Measurements from ENCODE around the gene TRIM17.

Gene TRIM17

GRCh38 chr1:228370439-228370940, 46.2 kb downstream of the TRIM17 start:
- Histone ChIP-seq H3K27me3 (ENCODE audit: insufficient read depth, low read depth) (peaks cover 6% of the 10 kb centered on the region; the same call in 1 of the 2 replicates), H3K4me2 (no peak overlapping the region), H2AFZ (ENCODE audit: low read depth) (no peak overlapping the region), H3K36me3 (ENCODE audit: insufficient read depth) (no peaks in the 10 kb centered on the region), H4K20me1 (ENCODE audit: insufficient read depth) (no peaks in the 10 kb centered on the region), H3K4me1 (ENCODE audit: low read depth, poor library complexity, severe bottlenecking) (no peaks in the 10 kb centered on the region), H3K27ac (no peak overlapping the region), H3K79me2 (ENCODE audit: insufficient read depth, low read depth) (no peaks in the 10 kb centered on the region), H3K9ac (no peak overlapping the region), H3K4me3 (IDR thresholded peaks at IDR 0.05; ENCODE audit: insufficient read depth, low read depth, low read length) (no peak overlapping the region)
- TF ChIP-seq, protein P1, sequence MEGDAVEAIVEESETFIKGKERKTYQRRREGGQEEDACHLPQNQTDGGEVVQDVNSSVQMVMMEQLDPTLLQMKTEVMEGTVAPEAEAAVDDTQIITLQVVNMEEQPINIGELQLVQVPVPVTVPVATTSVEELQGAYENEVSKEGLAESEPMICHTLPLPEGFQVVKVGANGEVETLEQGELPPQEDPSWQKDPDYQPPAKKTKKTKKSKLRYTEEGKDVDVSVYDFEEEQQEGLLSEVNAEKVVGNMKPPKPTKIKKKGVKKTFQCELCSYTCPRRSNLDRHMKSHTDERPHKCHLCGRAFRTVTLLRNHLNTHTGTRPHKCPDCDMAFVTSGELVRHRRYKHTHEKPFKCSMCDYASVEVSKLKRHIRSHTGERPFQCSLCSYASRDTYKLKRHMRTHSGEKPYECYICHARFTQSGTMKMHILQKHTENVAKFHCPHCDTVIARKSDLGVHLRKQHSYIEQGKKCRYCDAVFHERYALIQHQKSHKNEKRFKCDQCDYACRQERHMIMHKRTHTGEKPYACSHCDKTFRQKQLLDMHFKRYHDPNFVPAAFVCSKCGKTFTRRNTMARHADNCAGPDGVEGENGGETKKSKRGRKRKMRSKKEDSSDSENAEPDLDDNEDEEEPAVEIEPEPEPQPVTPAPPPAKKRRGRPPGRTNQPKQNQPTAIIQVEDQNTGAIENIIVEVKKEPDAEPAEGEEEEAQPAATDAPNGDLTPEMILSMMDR (conservative IDR thresholded peaks at IDR 0.05; ENCODE audit: low read depth, low read length), result no peak

- Histone ChIP-seq H3K4me2 (no peak overlapping the region), H3K4me3 (IDR thresholded peaks at IDR 0.05; ENCODE audit: insufficient read depth, low read depth, low read length) (no peak overlapping the region), H4K20me1 (ENCODE audit: insufficient read depth) (no peaks in the 10 kb centered on the region), H3K27ac (no peak overlapping the region), H3K4me1 (ENCODE audit: low read depth, poor library complexity, severe bottlenecking) (no peaks in the 10 kb centered on the region), H3K36me3 (ENCODE audit: insufficient read depth) (no peaks in the 10 kb centered on the region), H3K27me3 (ENCODE audit: insufficient read depth, low read depth) (peaks cover 6% of the 10 kb centered on the region; the same call in 1 of the 2 replicates), H2AFZ (ENCODE audit: low read depth) (no peak overlapping the region), H3K9ac (no peak overlapping the region), H3K79me2 (ENCODE audit: insufficient read depth, low read depth) (no peaks in the 10 kb centered on the region)
- TF ChIP-seq, protein P1 (conservative IDR thresholded peaks at IDR 0.05; ENCODE audit: low read depth, low read length), result no peak
Measured at GRCh38 chr1:228369608-228370438, 46.8 kb downstream of the TRIM17 start.

DNA sequence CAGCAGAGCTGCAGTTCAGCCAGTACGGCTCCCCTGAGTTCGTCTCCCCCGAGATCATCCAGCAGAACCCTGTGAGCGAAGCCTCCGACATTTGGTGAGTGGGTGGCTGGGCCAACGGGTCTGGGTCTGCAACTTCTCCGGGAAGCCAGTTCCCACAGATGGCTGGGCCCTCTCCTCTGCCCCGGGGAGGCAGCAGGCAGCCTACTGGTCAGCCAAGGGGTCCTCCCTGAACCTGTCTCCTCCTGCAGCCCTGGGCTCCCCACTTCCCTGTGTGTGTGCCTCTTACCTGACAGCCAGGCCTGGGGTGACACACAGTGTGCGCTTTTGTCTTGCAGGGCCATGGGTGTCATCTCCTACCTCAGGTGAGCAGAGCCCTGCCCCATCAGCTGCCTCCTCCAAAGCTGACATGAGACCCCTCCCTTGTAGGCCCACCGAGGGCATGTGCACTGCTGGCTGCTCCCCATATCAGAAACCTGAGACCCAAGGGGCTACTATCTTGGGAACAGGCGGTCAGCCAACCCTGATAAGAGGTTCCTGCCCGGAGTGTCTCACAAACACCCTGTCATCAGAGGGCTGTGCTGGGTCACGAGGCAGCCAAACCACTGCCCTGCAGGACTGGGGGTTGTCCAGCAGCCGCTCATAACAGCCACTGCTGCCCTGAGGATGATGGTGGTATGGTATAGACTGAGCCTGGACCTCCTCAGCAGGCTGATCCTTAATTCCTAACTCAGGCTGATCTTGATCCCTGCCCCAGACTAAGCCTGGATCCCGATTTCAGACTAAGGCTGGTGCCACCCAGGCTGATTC, 47.7 kb downstream of the TRIM17 start:
- TF ChIP-seq, protein P1 (conservative IDR thresholded peaks at IDR 0.05; ENCODE audit: low read depth, low read length), result no peak
- H3K27me3 ChIP-seq (ENCODE audit: insufficient read depth, low read depth), result peaks cover 6% of the 10 kb centered on the region; the same call in 1 of the 2 replicates
- H3K27ac ChIP-seq, result no peak overlapping the region
- H3K36me3 ChIP-seq (ENCODE audit: insufficient read depth), result no peaks in the 10 kb centered on the region
- no peak overlapping the region for H2AFZ ChIP-seq (ENCODE audit: low read depth)
- no peaks in the 10 kb centered on the region for H3K4me1 ChIP-seq (ENCODE audit: low read depth, poor library complexity, severe bottlenecking)
- H3K79me2 ChIP-seq (ENCODE audit: insufficient read depth, low read depth), result no peaks in the 10 kb centered on the region
- H3K4me3 ChIP-seq (IDR thresholded peaks at IDR 0.05; ENCODE audit: insufficient read depth, low read depth, low read length), result no peak overlapping the region
- no peaks in the 10 kb centered on the region for H4K20me1 ChIP-seq (ENCODE audit: insufficient read depth)
- no peak overlapping the region for H3K9ac ChIP-seq
- H3K4me2 ChIP-seq, result no peak overlapping the region

- Histone ChIP-seq H4K20me1 (ENCODE audit: insufficient read depth) (no peaks in the 10 kb centered on the region), H3K79me2 (ENCODE audit: insufficient read depth, low read depth) (no peaks in the 10 kb centered on the region), H3K4me3 (IDR thresholded peaks at IDR 0.05; ENCODE audit: insufficient read depth, low read depth, low read length) (no peak overlapping the region), H2AFZ (ENCODE audit: low read depth) (no peak overlapping the region), H3K4me1 (ENCODE audit: low read depth, poor library complexity, severe bottlenecking) (no peaks in the 10 kb centered on the region), H3K27me3 (ENCODE audit: insufficient read depth, low read depth) (peaks cover 6% of the 10 kb centered on the region; the same call in 1 of the 2 replicates), H3K27ac (no peak overlapping the region), H3K4me2 (no peak overlapping the region), H3K9ac (no peak overlapping the region), H3K36me3 (ENCODE audit: insufficient read depth) (no peaks in the 10 kb centered on the region)
- TF ChIP-seq, protein P1 (conservative IDR thresholded peaks at IDR 0.05; ENCODE audit: low read depth, low read length), result no peak
Measured at GRCh38 chr1:228367798-228368791, 48.6 kb downstream of the TRIM17 start.

All from KMS-11 (cell line).